GM12878 (cell line): ENCODE measurements around the gene ABCG1. TPM values are rescaled to one million over a fixed set of nuclear protein-coding genes. Genes with fewer than 3 reads are reported as not detected.

Experiments used
- ATAC-seq: fragments of 200-7000 bp; cut with Tn5 transposase; 3 replicates; pipeline ENCODE4 v1.9.1; 2020; ENCODE audit warnings: mild to moderate bottlenecking, moderate library complexity
- BruUV-seq: library from RNA; stranded (reverse); fragments of 400-500 nt; replicated peaks from 2 replicates; lab custom pipeline; 2021; lab: Mats Ljungman, UMichigan
- CTCF ChIA-PET: fragments of 300-600 bp; sonication (Branson Sonifier 250); formaldehyde crosslinking; extraction: SDS; loops from one replicate; lab custom pipeline; 2021; ENCODE audit warnings: inconsistent platforms; lab: Yijun Ruan, JAX
- POLR2A ChIA-PET: fragments of 350-600 bp; formaldehyde crosslinking; extraction: SDS; loops from one replicate; lab custom pipeline; 2021; ENCODE audit warnings: inconsistent platforms; lab: Charles Lee
- RAD21 ChIA-PET: fragments of 300-600 bp; sonication (Branson Sonifier 250); formaldehyde crosslinking; loops from one replicate; lab custom pipeline; 2023; ENCODE audit warnings: antibody characterized with exemption; ENCODE audit not compliant: unreplicated experiment; lab: Charles Lee
- SMC1A ChIA-PET: fragments of 300-600 bp; sonication (Branson Sonifier 250); formaldehyde crosslinking; loops from one replicate; lab custom pipeline; 2023; ENCODE audit not compliant: unreplicated experiment, uncharacterized antibody; lab: Charles Lee
- DNase-seq: peaks from one replicate; pipeline ENCODE4 v3.0.0-alpha.2; 2011; ENCODE audit warnings: low read depth, low spot score
- FAIRE-seq: peaks from 3 replicates; lab custom pipeline; 2011; peaks lifted over from hg19 to GRCh38; lab: Jason Lieb, UNC
- H2AFZ ChIP-seq: 2 replicates; pipeline ENCODE4 v1.6.0; 2011; ENCODE audit warnings: low read depth, low read length, control low read depth; ENCODE audit not compliant: control insufficient read depth
- H3K27ac ChIP-seq: 2 replicates; pipeline ENCODE4 v1.5.1; 2011; ENCODE audit warnings: control low read depth; ENCODE audit not compliant: control insufficient read depth, insufficient read depth
- H3K27me3 ChIP-seq, 2 experiments: replicated peaks in 1 of 2; 2 replicates each; pipeline versions ENCODE4 v1.6.0 to v1.6.1; 2011; ENCODE audit warnings: low read length in 1 of 2; ENCODE audit not compliant: control insufficient read depth in 2 of 2, insufficient read depth in 2 of 2
- H3K36me3 ChIP-seq, 2 experiments: 2 replicates each; pipeline ENCODE4 v1.5.1; 2011; ENCODE audit warnings: low read length in 1 of 2; ENCODE audit not compliant: control insufficient read depth in 2 of 2, insufficient read depth in 2 of 2
- H3K4me1 ChIP-seq: 2 replicates; pipeline ENCODE4 v1.6.1; 2011; ENCODE audit warnings: mild to moderate bottlenecking, low read length, moderate library complexity, mixed read lengths; ENCODE audit not compliant: control insufficient read depth, insufficient read depth
- H3K4me2 ChIP-seq: 2 replicates; pipeline ENCODE4 v1.6.0; 2011; ENCODE audit warnings: control low read depth; ENCODE audit not compliant: control insufficient read depth, insufficient read depth
- H3K4me3 ChIP-seq: fragments of 200-600 bp; sonication (generic); 2 replicates; pipeline ENCODE4 v1.5.1; 2016
- H3K79me2 ChIP-seq: 2 replicates; pipeline ENCODE4 v1.6.0; 2011; ENCODE audit warnings: low read length; ENCODE audit not compliant: control insufficient read depth, insufficient read depth
- H3K9ac ChIP-seq: 2 replicates; pipeline ENCODE4 v1.8.0; 2011; ENCODE audit warnings: low read length, control low read depth, mixed read lengths; ENCODE audit not compliant: control insufficient read depth, insufficient read depth
- H3K9me3 ChIP-seq: replicated peaks from 3 replicates; pipeline ENCODE4 v1.5.1; 2011; ENCODE audit warnings: mild to moderate bottlenecking, low read length; ENCODE audit not compliant: control insufficient read depth, insufficient read depth
- H4K20me1 ChIP-seq: 2 replicates; pipeline ENCODE4 v1.6.0; 2011; ENCODE audit not compliant: control insufficient read depth, insufficient read depth
- CBX3 ChIP-seq: fragments of 200-600 bp; sonication (generic); IDR thresholded peaks from 2 replicates; pipeline ENCODE4 v1.6.1; 2016; ENCODE audit warnings: low read depth, borderline replicate concordance
- CEBPZ ChIP-seq: fragments of 150-350 bp; IDR thresholded peaks from 2 replicates; pipeline ENCODE4 v1.6.1; 2016; ENCODE audit warnings: low read depth, low read length
- ETV6 ChIP-seq, 2 experiments: fragments of 450-650 bp in 1 of 2; IDR thresholded peaks in 1 of 2; conservative IDR thresholded peaks in 1 of 2; 2 replicates each; pipeline ENCODE4 v1.6.1; 2014; ENCODE audit warnings: antibody characterized with exemption in 1 of 2, borderline replicate concordance in 1 of 2, low read depth in 1 of 2, mild to moderate bottlenecking in 1 of 2, moderate library complexity in 1 of 2
- FOXK2 ChIP-seq: fragments of 450-650 bp; IDR thresholded peaks from 2 replicates; pipeline ENCODE4 v1.6.1; 2017; ENCODE audit warnings: mild to moderate bottlenecking, moderate library complexity
- GATAD2B ChIP-seq: fragments of 450-650 bp; conservative IDR thresholded peaks from 2 replicates; pipeline ENCODE4 v1.6.1; 2017; ENCODE audit warnings: low read depth, mild to moderate bottlenecking, moderate library complexity
- NR2F1 ChIP-seq: fragments of 450-650 bp; conservative IDR thresholded peaks from 2 replicates; pipeline ENCODE4 v1.6.1; 2017; ENCODE audit warnings: mild to moderate bottlenecking
- RAD21 ChIP-seq: IDR thresholded peaks from 2 replicates; pipeline ENCODE4 v1.6.1; 2011; ENCODE audit warnings: mild to moderate bottlenecking, low read depth, low read length, moderate library complexity; ENCODE audit not compliant: insufficient read depth
- RELA ChIP-seq: fragments of 450-650 bp; IDR thresholded peaks from 2 replicates; pipeline ENCODE4 v1.8.0; 2014; ENCODE audit warnings: borderline replicate concordance; ENCODE audit not compliant: partially characterized antibody
- SUPT20H ChIP-seq: IDR thresholded peaks from 2 replicates; pipeline ENCODE4 v1.6.1; 2011; ENCODE audit warnings: low read depth, mild to moderate bottlenecking, low read length, moderate library complexity, borderline replicate concordance; ENCODE audit not compliant: control insufficient read depth
- TAF1 ChIP-seq: IDR thresholded peaks from 2 replicates; pipeline ENCODE4 v1.6.1; 2011; ENCODE audit warnings: mild to moderate bottlenecking, low read depth, low read length, borderline replicate concordance
- TARDBP ChIP-seq: IDR thresholded peaks from 2 replicates; pipeline ENCODE4 v1.6.1; 2016; ENCODE audit warnings: borderline replicate concordance
- YBX1 ChIP-seq: fragments of 450-650 bp; IDR thresholded peaks from 2 replicates; pipeline ENCODE4 v1.6.1; 2016; ENCODE audit warnings: antibody characterized with exemption
- ZNF274 ChIP-seq: IDR thresholded peaks from one replicate; pipeline ENCODE4 v1.8.0; 2011; ENCODE audit not compliant: insufficient read length, insufficient read depth
- WGBS: methylation state at CpG from one replicate; pipeline ENCODE4 v1.1.6; 2016; ENCODE audit warnings: low lambda C conversion rate; ENCODE audit not compliant: insufficient replicate concordance, insufficient coverage; ENCODE audit errors: missing lambda C conversion rate; 5-methylcytosine and 5-hydroxymethylcytosine counted together
- in situ Hi-C: fragments of 300-500 bp; cut with MboI; formaldehyde crosslinking; loops from 9 replicates; pipeline ENCODE4 v1.14.3; 2018; ENCODE audit warnings: mixed read lengths
- intact Hi-C: fragments of 100-400 bp; cut with micrococcal nuclease; formaldehyde crosslinking; loops from one replicate; pipeline ENCODE4 v1.14.2; 2022; ENCODE audit not compliant: unreplicated experiment
- polyA plus RNA-seq, 11 experiments: library from polyadenylated mRNA; depleted of rRNA in 4 of 11; unstranded in 6 of 11; stranded (reverse) in 5 of 11; fragments of >200 nt; fragmentation: Nextera tagmentation in 4 of 11; fragmentation: Illumina TruSeq in 1 of 11; extraction: Ambion mirVana in 4 of 11; extraction: Trizol in 1 of 11; gene quantifications; 1 replicate in 1 of 11; 2 replicates in 10 of 11; pipeline versions ENCODE4 v1.2.1 to v1.2.3, GENCODE V29; 2011 to 2016; ENCODE audit warnings: inconsistent platforms in 2 of 11, missing spikeins in 2 of 11, low read depth in 1 of 11
- total RNA-seq, 4 experiments: library from RNA; depleted of rRNA in 3 of 4; stranded (reverse); fragments of >200 nt in 3 of 4; fragmentation: Illumina TruSeq in 1 of 4; extraction: Trizol in 1 of 4; gene quantifications; 2 replicates each; pipeline versions ENCODE4 v1.2.1 to v1.2.3, GENCODE V29; 2013 to 2021
- TF ChIP-seq, protein P1 (sequence below): IDR thresholded peaks from 2 replicates; pipeline ENCODE4 v1.6.1; 2011; ENCODE audit warnings: mild to moderate bottlenecking, low read depth, low read length, moderate library complexity; ENCODE audit not compliant: insufficient replicate concordance
- TF ChIP-seq, protein P2 (sequence below): fragments of 450-650 bp; IDR thresholded peaks from 2 replicates; pipeline ENCODE4 v1.6.1; 2016; ENCODE audit warnings: mild to moderate bottlenecking

ABCG1 gene
- total and polyA plus RNA-seq, 10 of the 15 experiments (the other 5 are each of a cell fraction or from before 2014, with no cell fraction given), result 0.59 to 19.3 (median 5.7) TPM

DNA sequence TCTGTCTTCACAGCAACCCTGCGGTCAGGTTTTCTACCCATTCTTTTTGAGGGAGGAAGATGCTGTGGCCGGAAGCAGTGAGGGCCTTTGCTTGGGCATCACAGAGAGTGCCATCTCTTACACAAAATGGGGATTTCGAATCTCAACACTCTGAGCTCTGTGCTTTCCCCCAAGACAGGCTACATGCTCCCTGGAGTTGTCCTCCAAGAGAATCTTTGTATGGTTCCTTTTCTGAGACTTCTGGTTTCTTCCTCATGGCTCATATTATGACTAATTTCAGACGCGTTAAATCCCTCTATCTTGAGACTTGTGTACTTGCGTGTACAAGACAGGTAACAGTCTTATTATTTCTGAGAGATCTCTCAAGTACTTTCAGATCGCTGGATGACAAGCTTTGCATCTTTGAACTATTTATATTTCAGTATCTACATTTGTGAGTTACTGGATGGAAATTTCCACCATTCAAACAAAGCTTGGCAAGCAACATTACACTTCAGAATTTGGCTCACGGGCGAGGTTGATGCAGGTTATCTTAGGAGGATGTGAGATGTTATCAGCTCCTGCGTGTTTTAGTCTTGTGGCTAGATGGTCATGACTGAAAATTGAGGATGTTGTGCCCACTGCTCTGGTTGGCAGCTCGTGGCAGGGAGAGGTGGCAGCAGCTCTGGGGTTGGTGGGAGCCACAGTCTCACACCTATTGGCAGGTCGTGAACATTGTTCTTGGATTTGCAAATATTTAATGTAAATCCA, 19.4 kb downstream of the ABCG1 start (continued):
- TF ChIP-seq GATAD2B, result no peak
- TF ChIP-seq, all 136 proteins: peak for 16

GRCh38 chr21:42239556-42239955, 20.6 kb downstream of the ABCG1 start:
- in situ Hi-C loops, result loop anchor here (5.0 kb wide), 1 partner anchor 298 kb away; no protein-coding TSS in a partner anchor
- FAIRE-seq (no peak), ATAC-seq (no peak), DNase-seq (no peak)
- Histone ChIP-seq H3K9ac (no peak overlapping the region), H3K4me2 (no peak overlapping the region), H3K4me3 (no peak overlapping the region), H3K79me2 (no peaks in the 10 kb centered on the region), H2AFZ (no peak overlapping the region), H3K27ac (no peak overlapping the region), H3K36me3 (no peaks in the 10 kb centered on the region), H4K20me1 (no peaks in the 10 kb centered on the region), H3K27me3 (no peaks in the 10 kb centered on the region), H3K4me1 (peaks cover 53% of the 10 kb centered on the region), H3K9me3 (no peaks in the 10 kb centered on the region)
- CTCF ChIA-PET, result interaction anchor here (0.9 to 10.6 kb wide), 13 partner anchors 10 to 297 kb away, joined by 3 to 151 read pairs (median 8); no protein-coding TSS in a partner anchor
- 90% methylated on average over 7 of the region's 8 CpGs for WGBS
- SMC1A ChIA-PET, result interaction anchor here (1.2 to 7.8 kb wide), 14 partner anchors 7 to 96 kb away, joined by 3 to 77 read pairs (median 20); partner anchors contain the start of gene ABCG1
- BruUV-seq, result no TSS peak
- POLR2A ChIA-PET, result interaction anchor here (0.8 to 4.4 kb wide), 9 partner anchors 10 to 79 kb away, joined by 3 to 35 read pairs (median 8); partner anchors contain the start of gene ABCG1
- intact Hi-C loops, result loop anchor here (5.0 to 10.0 kb wide), 3 partner anchors 48 to 298 kb away; no protein-coding TSS in a partner anchor
- RAD21 ChIA-PET, result interaction anchor here (0.8 to 5.4 kb wide), 10 partner anchors 12 to 297 kb away, joined by 3 to 60 read pairs (median 9); partner anchors contain the start of gene ABCG1
- no peak for TF ChIP-seq ETV6 (conservative IDR thresholded peaks at IDR 0.05 in 1 of 2, IDR thresholded peaks at IDR 0.05 in 1 of 2; ENCODE audit: borderline replicate concordance in 1 of 2, low read depth in 1 of 2)
- no peak for TF ChIP-seq TARDBP
- TF ChIP-seq SUPT20H, result no peak
- TF ChIP-seq NR2F1, result no peak
- TF ChIP-seq RAD21, result no peak
- no peak for TF ChIP-seq CEBPZ
- no peak for TF ChIP-seq TAF1
- no peak for TF ChIP-seq FOXK2
- TF ChIP-seq RELA, result no peak
- TF ChIP-seq ZNF274, result no peak
- TF ChIP-seq, protein P1, sequence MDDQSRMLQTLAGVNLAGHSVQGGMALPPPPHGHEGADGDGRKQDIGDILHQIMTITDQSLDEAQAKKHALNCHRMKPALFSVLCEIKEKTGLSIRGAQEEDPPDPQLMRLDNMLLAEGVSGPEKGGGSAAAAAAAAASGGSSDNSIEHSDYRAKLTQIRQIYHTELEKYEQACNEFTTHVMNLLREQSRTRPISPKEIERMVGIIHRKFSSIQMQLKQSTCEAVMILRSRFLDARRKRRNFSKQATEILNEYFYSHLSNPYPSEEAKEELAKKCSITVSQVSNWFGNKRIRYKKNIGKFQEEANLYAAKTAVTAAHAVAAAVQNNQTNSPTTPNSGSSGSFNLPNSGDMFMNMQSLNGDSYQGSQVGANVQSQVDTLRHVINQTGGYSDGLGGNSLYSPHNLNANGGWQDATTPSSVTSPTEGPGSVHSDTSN, result no peak
- no peak for TF ChIP-seq CBX3
- TF ChIP-seq, protein P2, sequence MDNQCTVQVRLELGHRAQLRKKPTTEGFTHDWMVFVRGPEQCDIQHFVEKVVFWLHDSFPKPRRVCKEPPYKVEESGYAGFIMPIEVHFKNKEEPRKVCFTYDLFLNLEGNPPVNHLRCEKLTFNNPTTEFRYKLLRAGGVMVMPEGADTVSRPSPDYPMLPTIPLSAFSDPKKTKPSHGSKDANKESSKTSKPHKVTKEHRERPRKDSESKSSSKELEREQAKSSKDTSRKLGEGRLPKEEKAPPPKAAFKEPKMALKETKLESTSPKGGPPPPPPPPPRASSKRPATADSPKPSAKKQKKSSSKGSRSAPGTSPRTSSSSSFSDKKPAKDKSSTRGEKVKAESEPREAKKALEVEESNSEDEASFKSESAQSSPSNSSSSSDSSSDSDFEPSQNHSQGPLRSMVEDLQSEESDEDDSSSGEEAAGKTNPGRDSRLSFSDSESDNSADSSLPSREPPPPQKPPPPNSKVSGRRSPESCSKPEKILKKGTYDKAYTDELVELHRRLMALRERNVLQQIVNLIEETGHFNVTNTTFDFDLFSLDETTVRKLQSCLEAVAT, result no peak
- no peak for TF ChIP-seq YBX1
